HepG2 (cell line): ENCODE measurements around the gene BCL2L13. TPM values are rescaled to one million over a fixed set of nuclear protein-coding genes. Genes with fewer than 3 reads are reported as not detected.

ENCODE experiments used
- ATAC-seq: fragments of 200-7000 bp; cut with Tn5 transposase; 3 replicates; pipeline ENCODE4 v1.9.1; 2020; ENCODE audit warnings: mild to moderate bottlenecking, moderate library complexity
- Bru-seq: library from RNA; stranded (reverse); fragments of 400-500 nt; gene quantifications from one replicate; lab custom pipeline; 2021; lab: Mats Ljungman, UMichigan
- BruChase-seq, 2 experiments: library from RNA; stranded (reverse); fragments of 400-500 nt; gene quantifications; one replicate each; lab custom pipeline; 2021; lab: Mats Ljungman, UMichigan
- BruUV-seq: library from RNA; stranded (reverse); fragments of 400-500 nt; replicated peaks from 2 replicates; lab custom pipeline; 2021; lab: Mats Ljungman, UMichigan
- CTCF ChIA-PET: fragments of 300-600 bp; formaldehyde crosslinking; extraction: SDS; loops from one replicate; lab custom pipeline; 2021; ENCODE audit warnings: low total read pairs, inconsistent platforms, low intra/inter-chr PET ratio; lab: Yijun Ruan, JAX
- POLR2A ChIA-PET: fragments of 350-600 bp; sonication (Branson Sonifier 250); formaldehyde crosslinking; loops from one replicate; lab custom pipeline; 2020; ENCODE audit warnings: antibody characterized with exemption, inconsistent platforms; lab: Yijun Ruan, JAX
- DNase-seq: peaks from one replicate; pipeline ENCODE4 v3.0.0-alpha.2; 2015; ENCODE audit warnings: low spot score
- FAIRE-seq: peaks from 3 replicates; lab custom pipeline; 2011; peaks lifted over from hg19 to GRCh38; lab: Jason Lieb, UNC
- H2AFZ ChIP-seq: one replicate; pipeline ENCODE4 v1.6.1; 2011; ENCODE audit warnings: low read length, inconsistent platforms
- H3K27ac ChIP-seq: fragments of 300-600 bp; 3 replicates; pipeline ENCODE4 v1.8.0; 2011; ENCODE audit warnings: mixed run types, mild to moderate bottlenecking, mixed read lengths, low read length, inconsistent platforms; ENCODE audit not compliant: insufficient read depth; ENCODE audit errors: extremely low read length
- H3K27me3 ChIP-seq, 2 experiments: fragments of 200-600 bp in 1 of 2; 2 replicates in 1 of 2; 3 replicates in 1 of 2; pipeline versions ENCODE4 v1.6.0 to v1.8.0; 2011; ENCODE audit warnings: low read length in 2 of 2, mild to moderate bottlenecking in 2 of 2, moderate library complexity in 2 of 2, inconsistent platforms in 1 of 2; ENCODE audit not compliant: insufficient read depth in 2 of 2, control insufficient read depth in 1 of 2
- H3K36me3 ChIP-seq, 2 experiments: fragments of 200-600 bp in 1 of 2; replicated peaks in 1 of 2; 2 replicates in 1 of 2; 3 replicates in 1 of 2; pipeline versions ENCODE4 v1.5.1 to v1.8.0; 2011; ENCODE audit warnings: low read length in 2 of 2, inconsistent platforms in 1 of 2; ENCODE audit not compliant: insufficient read depth in 2 of 2, control insufficient read depth in 1 of 2
- H3K4me1 ChIP-seq: 2 replicates; pipeline ENCODE4 v1.5.1; 2012; ENCODE audit warnings: low read length, inconsistent platforms; ENCODE audit not compliant: insufficient read depth
- H3K4me2 ChIP-seq: 2 replicates; pipeline ENCODE4 v1.6.0; 2011; ENCODE audit warnings: low read depth, low read length, inconsistent platforms
- H3K4me3 ChIP-seq, 3 experiments: fragments of 200-600 bp in 1 of 3; sonication (generic), shearing (Covaris generic) in 1 of 3; replicated peaks in 1 of 3; 2 replicates each; pipeline ENCODE4 v1.5.1; 2011 to 2016; ENCODE audit warnings: low read length in 3 of 3, inconsistent platforms in 2 of 3, low read depth in 2 of 3, mild to moderate bottlenecking in 2 of 3, control low read depth in 1 of 3, mixed read lengths in 1 of 3; ENCODE audit not compliant: insufficient read depth in 1 of 3
- H3K79me2 ChIP-seq: one replicate; pipeline ENCODE4 v1.6.1; 2011; ENCODE audit warnings: low read length, inconsistent platforms; ENCODE audit not compliant: insufficient read depth
- H3K9ac ChIP-seq: 2 replicates; pipeline ENCODE4 v1.6.0; 2011; ENCODE audit warnings: mild to moderate bottlenecking, low read depth, low read length, inconsistent platforms; ENCODE audit not compliant: insufficient read depth
- H3K9me3 ChIP-seq: 2 replicates; pipeline ENCODE4 v1.5.1; 2012; ENCODE audit warnings: mild to moderate bottlenecking, low read length
- H4K20me1 ChIP-seq: 2 replicates; pipeline ENCODE4 v1.6.0; 2011; ENCODE audit warnings: inconsistent platforms, mild to moderate bottlenecking, low read length, moderate library complexity; ENCODE audit not compliant: insufficient read depth
- ATF1 ChIP-seq: IDR thresholded peaks from 2 replicates; pipeline ENCODE4 v1.6.1; 2016; ENCODE audit warnings: mild to moderate bottlenecking, control low read depth
- CBFB ChIP-seq: sonication (generic); formaldehyde crosslinking; IDR thresholded peaks from 2 replicates; pipeline ENCODE4 v1.4.0; 2020; ENCODE audit warnings: missing genetic modification reagents
- CHD2 ChIP-seq: IDR thresholded peaks from 2 replicates; pipeline ENCODE4 v1.6.1; 2011; ENCODE audit warnings: low read depth, low read length, improper control_type of control experiment
- HOXD1 ChIP-seq: sonication (generic); formaldehyde crosslinking; IDR thresholded peaks from 2 replicates; pipeline ENCODE4 v1.5.0; 2020; ENCODE audit warnings: missing genetic modification reagents
- JUN ChIP-seq: sonication (generic); formaldehyde crosslinking; IDR thresholded peaks from 2 replicates; pipeline ENCODE4 v1.4.0; 2020; ENCODE audit warnings: mild to moderate bottlenecking, missing genetic modification reagents
- KLF12 ChIP-seq: sonication (generic); formaldehyde crosslinking; IDR thresholded peaks from 2 replicates; pipeline ENCODE4 v1.4.0; 2020; ENCODE audit warnings: missing genetic modification reagents, borderline replicate concordance
- MTA3 ChIP-seq: sonication (generic); formaldehyde crosslinking; IDR thresholded peaks from 2 replicates; pipeline ENCODE4 v1.4.0; 2020; ENCODE audit warnings: missing genetic modification reagents
- MXD3 ChIP-seq: IDR thresholded peaks from 2 replicates; pipeline ENCODE4 v1.6.1; 2016; ENCODE audit warnings: mild to moderate bottlenecking, missing biosample characterization, missing genetic modification reagents
- NR3C1 ChIP-seq: sonication (generic); formaldehyde crosslinking; IDR thresholded peaks from 2 replicates; pipeline ENCODE4 v1.4.0; 2020; ENCODE audit warnings: missing genetic modification reagents
- PCBP2 ChIP-seq: fragments of 200-400 bp; formaldehyde crosslinking; optimal IDR thresholded peaks from 2 replicates; pipeline ENCODE3; 2018; ENCODE audit warnings: low read length, low read depth; ENCODE audit not compliant: poor library complexity, severe bottlenecking
- PRDM4 ChIP-seq: sonication (generic); formaldehyde crosslinking; IDR thresholded peaks from 2 replicates; pipeline ENCODE4 v1.9.0; 2021; ENCODE audit warnings: missing genetic modification reagents, borderline replicate concordance
- TEAD2 ChIP-seq: sonication (generic); formaldehyde crosslinking; IDR thresholded peaks from 2 replicates; pipeline ENCODE4 v1.9.0; 2021; ENCODE audit warnings: missing genetic modification reagents
- ZNF263 ChIP-seq: sonication (generic); formaldehyde crosslinking; IDR thresholded peaks from 2 replicates; pipeline ENCODE4 v1.4.0; 2020; ENCODE audit warnings: missing genetic modification reagents
- ZNF431 ChIP-seq: sonication (generic); formaldehyde crosslinking; IDR thresholded peaks from 2 replicates; pipeline ENCODE4 v1.9.0; 2022; ENCODE audit warnings: missing genetic modification reagents, low read depth, mild to moderate bottlenecking, borderline replicate concordance
- ZNF451 ChIP-seq: sonication (generic); formaldehyde crosslinking; IDR thresholded peaks from 2 replicates; pipeline ENCODE4 v1.5.0; 2020; ENCODE audit warnings: mild to moderate bottlenecking, missing genetic modification reagents
- ZNF891 ChIP-seq: sonication (generic); formaldehyde crosslinking; IDR thresholded peaks from 2 replicates; pipeline ENCODE4 v1.5.0; 2020; ENCODE audit warnings: mild to moderate bottlenecking, missing genetic modification reagents
- WGBS: methylation state at CpG from one replicate; pipeline ENCODE4 v1.1.6; 2017; ENCODE audit warnings: low lambda C conversion rate; 5-methylcytosine and 5-hydroxymethylcytosine counted together
- in situ Hi-C: cut with HindIII; loops from 2 replicates; pipeline ENCODE4 v1.10.0; 2017; ENCODE audit warnings: low pct_unique_long_range_greater_than_20kb; ENCODE audit not compliant: extremely low pct_ligation_motif_present
- intact Hi-C: fragments of 100-400 bp; cut with micrococcal nuclease; formaldehyde crosslinking; loops from one replicate; pipeline ENCODE4 v1.10.0; 2022; ENCODE audit not compliant: unreplicated experiment
- long read RNA-seq, 2 experiments: library from RNA in 1 of 2; library from polyadenylated mRNA in 1 of 2; stranded (forward) in 1 of 2; unstranded in 1 of 2; transcript quantifications; one replicate each; pipeline ENCODE4 v2.0.0, GENCODE V29; 2019 to 2022
- polyA minus RNA-seq, 3 experiments: library from RNA; depleted of rRNA, polyadenylated mRNA; stranded (reverse); fragments of >200 nt; gene quantifications; 2 replicates each; pipeline ENCODE4 v1.2.3, GENCODE V29; 2011; ENCODE audit warnings: low replicate concordance in 1 of 3
- polyA plus RNA-seq, 8 experiments: library from polyadenylated mRNA; depleted of rRNA in 3 of 8; stranded (reverse) in 7 of 8; unstranded in 1 of 8; fragments of >200 nt; fragmentation: Illumina TruSeq in 4 of 8; extraction: Trizol in 4 of 8; gene quantifications; 2 replicates each; pipeline versions ENCODE4 v1.2.1 to v1.2.3, GENCODE V29; 2011 to 2016; ENCODE audit warnings: low read depth in 4 of 8, missing spikeins in 1 of 8, mixed read lengths in 1 of 8; ENCODE audit not compliant: insufficient read depth in 1 of 8
- total RNA-seq, 5 experiments: library from RNA; depleted of rRNA; stranded (reverse); fragments of >200 nt; fragmentation: Illumina TruSeq; extraction: Trizol; gene quantifications; 2 replicates each; pipeline ENCODE4 v1.2.3, GENCODE V29; 2016; ENCODE audit warnings: low read depth in 1 of 5

Gene BCL2L13
- total RNA-seq (2016; rRNA removed; fragmentation: Illumina TruSeq; extraction: Trizol), result 13.4 and 13.5 TPM in 2 replicates
- total RNA-seq (2016; cell fraction: cytosol; rRNA removed; fragmentation: Illumina TruSeq; extraction: Trizol; ENCODE audit: low read depth), result 8.7 and 9.3 TPM in 2 replicates
- total RNA-seq (2016; cell fraction: insoluble cytoplasmic fraction; rRNA removed; fragmentation: Illumina TruSeq; extraction: Trizol), result 11.7 and 11.9 TPM in 2 replicates
- 17.2 and 17.6 TPM in 2 replicates for total RNA-seq (2016; cell fraction: membrane; rRNA removed; fragmentation: Illumina TruSeq; extraction: Trizol)
- 9.3 and 13.9 TPM in 2 replicates for total RNA-seq (2016; cell fraction: nucleus; rRNA removed; fragmentation: Illumina TruSeq; extraction: Trizol)
- 14.1 and 14.6 TPM in 2 replicates for polyA plus RNA-seq (2011; rRNA removed)
- 12.3 and 14.8 TPM in 2 replicates for polyA plus RNA-seq (2011; cell fraction: cytosol; rRNA removed)
- polyA plus RNA-seq (2011; cell fraction: nucleus; rRNA removed), result 6.2 and 6.7 TPM in 2 replicates
- polyA plus RNA-seq (2012), result 12.5 and 13.1 TPM in 2 replicates
- polyA plus RNA-seq (2016; cell fraction: cytosol; fragmentation: Illumina TruSeq; extraction: Trizol; ENCODE audit: low read depth), result 7.3 and 7.7 TPM in 2 replicates
- polyA plus RNA-seq (2016; cell fraction: insoluble cytoplasmic fraction; fragmentation: Illumina TruSeq; extraction: Trizol; ENCODE audit: low read depth), result 12.8 and 13.3 TPM in 2 replicates
- 12.3 and 13.0 TPM in 2 replicates for polyA plus RNA-seq (2016; cell fraction: membrane; fragmentation: Illumina TruSeq; extraction: Trizol; ENCODE audit: low read depth)
- polyA plus RNA-seq (2016; cell fraction: nucleus; fragmentation: Illumina TruSeq; extraction: Trizol; ENCODE audit: insufficient read depth, low read depth), result 10.7 and 11.2 TPM in 2 replicates
- polyA minus RNA-seq (2011; rRNA and poly(A)+ RNA removed; ENCODE audit: low replicate concordance), result 22.9 and 28.7 TPM in 2 replicates
- polyA minus RNA-seq (2011; cell fraction: cytosol; rRNA and poly(A)+ RNA removed), result 11.3 and 13.1 TPM in 2 replicates
- polyA minus RNA-seq (2011; cell fraction: nucleus; rRNA and poly(A)+ RNA removed), result 15.7 and 16.4 TPM in 2 replicates
- percentile 61 among the genes with signal in this experiment for Bru-seq, nascent RNA
- BruChase-seq, experiment 1, labeled RNA remaining after a 6-hour chase, result percentile 56 among the genes with signal in this experiment
- BruChase-seq, experiment 2, labeled RNA remaining after a 2-hour chase, result percentile 54 among the genes with signal in this experiment
- long read RNA-seq, experiment 1, full-length matches to known transcripts, result 8 of 11 reads
- long read RNA-seq, experiment 1, partial matches to known transcripts, result 3 of 11 reads
- long read RNA-seq, experiment 1, other reads (novel, unspliced or antisense), result 0 of 11 reads
- long read RNA-seq, experiment 2, full-length matches to known transcripts, result 19 of 37 reads
- long read RNA-seq, experiment 2, partial matches to known transcripts, result 8 of 37 reads
- long read RNA-seq, experiment 2, other reads (novel, unspliced or antisense), result 10 of 37 reads

- ATAC-seq (peak; percentile 94), DNase-seq (peak; percentile 92), FAIRE-seq (peak; percentile 74)
- 2% methylated on average over 20 of the region's 70 CpGs for whole genome bisulfite sequencing
- Histone ChIP-seq H2AFZ (no peak within 1 kb of the TSS), H3K9ac (peak within 1 kb of the TSS; percentile 100), H4K20me1 (no peaks in the 10 kb centered on the region), H3K27me3 (no peaks in the 10 kb centered on the region; a peak in 1 of 5 replicates), H3K4me1 (peaks cover 26% of the 10 kb centered on the region), H3K36me3 (peaks cover 0 to 3% of the 10 kb centered on the region in 2 experiments; a peak in 1 of 5 replicates), H3K4me3 (peak within 1 kb of the TSS; percentile 65 to 95 (median 95)), H3K27ac (peak within 1 kb of the TSS; percentile 99), H3K4me2 (peak within 1 kb of the TSS; percentile 73), H3K79me2 (peaks cover 16% of the 10 kb centered on the region), H3K9me3 (no peaks in the 10 kb centered on the region)
- intact Hi-C loops (loop anchor here (5.0 kb wide), 1 partner anchor 81 kb away; no protein-coding TSS in a partner anchor), in situ Hi-C loops (no loop called here)
- ChIA-PET CTCF (no interaction called here), POLR2A (interaction anchor here (0.7 to 2.4 kb wide), 14 partner anchors 9 to 439 kb away, joined by 3 to 8 read pairs (median 5); partner anchors contain the start of gene PEX26)
- BruUV-seq, result TSS peak; percentile 83
- TF ChIP-seq MXD3 (CRISPR knock-in tag), result no peak
- 0 out of 2 replicates have a peak, but pooled peaks have one; percentile 52 for TF ChIP-seq HOXD1 (CRISPR knock-in tag)
- no peak for TF ChIP-seq NR3C1 (CRISPR knock-in tag)
- peak; percentile 86 for TF ChIP-seq ATF1 (CRISPR knock-in tag)
- TF ChIP-seq PRDM4 (CRISPR knock-in tag), result no peak
- peak; percentile 76 for TF ChIP-seq ZNF263 (CRISPR knock-in tag)
- peak; percentile 84; the same call in 1 of the 2 replicates for TF ChIP-seq JUN
- TF ChIP-seq ZNF891, result peak; percentile 96
- no peak for TF ChIP-seq TEAD2 (CRISPR knock-in tag)
- no peak for TF ChIP-seq KLF12 (CRISPR knock-in tag)
- TF ChIP-seq MTA3, result no peak
- no peak for TF ChIP-seq ZNF451
- TF ChIP-seq ZNF431 (CRISPR knock-in tag), result no peak
- peak; percentile 64; the same call in 1 of the 2 replicates for TF ChIP-seq CBFB (CRISPR knock-in tag)
- TF ChIP-seq CHD2, result no peak
- no peak for TF ChIP-seq PCBP2
These were observed at the start of gene BCL2L13 for GRCh38 chr22:17638432-17639246. BCL2L13 (plus strand) TSS chr22:17638757; CDS start chr22:17655712, 16,955 bp downstream.
